Memory B cell (primary cell): Measurements from ENCODE around the gene DSC2.

Experiments
- ATAC-seq: fragments of 150-1000 bp; cut with Tn5 transposase; 2 replicates; pipeline ENCODE4 v1.10.0; 2021; ENCODE audit warnings: low read depth, mild to moderate bottlenecking, moderate library complexity
- DNase-seq, 2 donors: peaks; one replicate each; pipeline ENCODE4 v3.0.0; 2022; ENCODE audit warnings: low spot score in 2 of 2
- H3K27ac Mint-ChIP-seq: one replicate; pipeline ENCODE4 v1.8.0; 2022; ENCODE audit warnings: mild to moderate bottlenecking, moderate library complexity, mixed read lengths
- H3K27me3 Mint-ChIP-seq: one replicate; pipeline ENCODE4 v1.8.0; 2022; ENCODE audit warnings: mixed read lengths
- H3K36me3 Mint-ChIP-seq: one replicate; pipeline ENCODE4 v1.8.0; 2022; ENCODE audit warnings: mild to moderate bottlenecking, mixed read lengths
- H3K4me1 Mint-ChIP-seq: one replicate; pipeline ENCODE4 v1.8.0; 2022; ENCODE audit warnings: mixed read lengths
- H3K4me3 Mint-ChIP-seq: one replicate; pipeline ENCODE4 v1.8.0; 2022; ENCODE audit warnings: mild to moderate bottlenecking, moderate library complexity, mixed read lengths
- H3K9me3 Mint-ChIP-seq: one replicate; pipeline ENCODE4 v1.8.0; 2022; ENCODE audit warnings: mixed read lengths

The DSC2 gene

GRCh38 chr18:31104444-31104843 is 2.2 kb upstream of the DSC2 start:
- no peaks in the 10 kb centered on the region for H3K36me3 Mint-ChIP-seq
- H3K4me1 Mint-ChIP-seq: no peaks in the 10 kb centered on the region
- no peak overlapping the region for H3K27ac Mint-ChIP-seq
- peaks cover 4% of the 10 kb centered on the region for H3K9me3 Mint-ChIP-seq
- no peak for ATAC-seq
- no peak for DNase-seq
- H3K4me3 Mint-ChIP-seq: no peak overlapping the region
- H3K27me3 Mint-ChIP-seq: peaks cover 3% of the 10 kb centered on the region

DNA sequence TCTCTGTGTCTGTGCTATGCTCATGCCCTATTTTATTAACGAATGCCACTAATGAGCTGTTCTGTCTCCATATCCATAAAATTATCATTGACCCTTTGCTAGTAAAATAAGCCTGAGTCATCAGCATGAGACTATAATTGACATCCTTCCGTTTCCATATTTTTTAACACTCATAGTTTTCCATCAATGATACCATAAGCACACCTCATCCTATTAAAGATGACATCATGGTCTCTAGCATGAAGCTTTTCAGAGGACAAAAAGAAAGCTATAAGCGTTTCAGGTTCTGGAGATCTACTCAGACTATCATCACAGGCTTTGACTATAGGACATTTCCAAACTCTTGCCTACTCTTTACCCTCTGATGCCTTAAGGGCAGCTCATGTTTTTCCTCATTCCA is 1.2 kb upstream of the DSC2 start:
- no peaks in the 10 kb centered on the region for H3K36me3 Mint-ChIP-seq
- H3K27ac Mint-ChIP-seq: no peak overlapping the region
- DNase-seq: no peak
- H3K4me1 Mint-ChIP-seq: no peaks in the 10 kb centered on the region
- ATAC-seq: no peak
- peaks cover 8% of the 10 kb centered on the region for H3K9me3 Mint-ChIP-seq
- no peak overlapping the region for H3K4me3 Mint-ChIP-seq
- peaks cover 5% of the 10 kb centered on the region for H3K27me3 Mint-ChIP-seq

DNA sequence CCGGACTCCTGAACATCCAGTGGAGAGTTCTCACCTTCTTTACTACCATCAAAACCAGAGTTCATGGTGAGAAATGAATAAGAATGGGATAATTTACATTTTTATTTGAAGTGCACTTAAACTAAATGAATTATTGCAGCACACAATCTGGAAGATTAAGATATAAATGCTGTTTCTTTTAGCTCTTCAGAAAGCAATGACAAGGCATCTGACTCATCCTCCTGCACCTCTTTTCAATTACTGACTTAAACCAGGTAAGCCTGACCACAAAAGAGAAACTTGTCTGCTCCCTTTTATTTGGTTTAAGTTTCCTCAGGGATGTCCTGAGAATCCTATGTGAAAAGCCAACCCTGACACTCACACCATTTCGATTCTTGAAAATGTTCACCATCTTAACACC is 720 bp upstream of the DSC2 start:
- no peak for DNase-seq
- Mint-ChIP-seq H3K27ac (no peak overlapping the region), H3K9me3 (peaks cover 8% of the 10 kb centered on the region), H3K4me1 (no peaks in the 10 kb centered on the region), H3K27me3 (peaks cover 5% of the 10 kb centered on the region), H3K36me3 (no peaks in the 10 kb centered on the region), H3K4me3 (no peak overlapping the region)
- no peak for ATAC-seq

- H3K4me3 Mint-ChIP-seq: no peak overlapping the region
- H3K9me3 Mint-ChIP-seq: peaks cover 10% of the 10 kb centered on the region
- ATAC-seq (no peak), DNase-seq (no peak)
- peaks cover 5% of the 10 kb centered on the region for H3K27me3 Mint-ChIP-seq
- H3K4me1 Mint-ChIP-seq: no peaks in the 10 kb centered on the region
- H3K36me3 Mint-ChIP-seq: no peaks in the 10 kb centered on the region
- no peak overlapping the region for H3K27ac Mint-ChIP-seq
Measured at GRCh38 chr18:31101183-31102024, 817 bp downstream of the DSC2 start.

- H3K4me3 Mint-ChIP-seq: no peak overlapping the region
- ATAC-seq (no peak), DNase-seq (no peak)
- no peak overlapping the region for H3K27ac Mint-ChIP-seq
- H3K9me3 Mint-ChIP-seq: peaks cover 11% of the 10 kb centered on the region
- H3K27me3 Mint-ChIP-seq: peaks cover 5% of the 10 kb centered on the region
- no peaks in the 10 kb centered on the region for H3K4me1 Mint-ChIP-seq
- no peaks in the 10 kb centered on the region for H3K36me3 Mint-ChIP-seq
Measured at GRCh38 chr18:31100436-31101182, 1.6 kb downstream of the DSC2 start.

GRCh38 chr18:31099450-31100230 is 2.6 kb downstream of the DSC2 start:
- ATAC-seq (no peak), DNase-seq (no peak)

DNA sequence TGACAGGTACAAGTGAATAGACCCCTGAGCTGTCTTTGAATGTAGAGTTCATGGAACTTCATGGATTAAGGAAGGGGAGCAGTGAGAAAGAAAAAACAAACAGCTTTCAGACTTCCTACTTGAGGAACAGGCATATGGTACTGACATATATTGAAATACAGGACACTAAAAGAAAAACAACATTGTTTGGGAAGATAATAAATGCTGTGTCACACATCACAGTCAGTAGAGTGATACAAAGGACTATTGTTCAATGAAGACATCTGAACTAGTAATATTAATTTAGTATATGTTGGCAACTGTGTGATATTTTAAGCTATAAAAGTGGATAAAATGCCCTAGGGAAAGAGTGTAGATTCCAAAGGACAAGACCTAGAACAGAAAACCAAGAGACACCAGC is 3.3 kb downstream of the DSC2 start:
- no peaks in the 10 kb centered on the region for H3K4me1 Mint-ChIP-seq
- no peaks in the 10 kb centered on the region for H3K36me3 Mint-ChIP-seq
- H3K4me3 Mint-ChIP-seq: no peak overlapping the region
- H3K9me3 Mint-ChIP-seq: peaks cover 16% of the 10 kb centered on the region
- DNase-seq (no peak), ATAC-seq (no peak)
- H3K27me3 Mint-ChIP-seq: peaks cover 5% of the 10 kb centered on the region
- no peak overlapping the region for H3K27ac Mint-ChIP-seq

More at GRCh38 chr18:31099450-31100230, 2.6 kb downstream of the DSC2 start:
- no peaks in the 10 kb centered on the region for H3K36me3 Mint-ChIP-seq
- H3K9me3 Mint-ChIP-seq: peaks cover 16% of the 10 kb centered on the region
- H3K27ac Mint-ChIP-seq: no peak overlapping the region
- peaks cover 5% of the 10 kb centered on the region for H3K27me3 Mint-ChIP-seq
- H3K4me1 Mint-ChIP-seq: no peaks in the 10 kb centered on the region
- H3K4me3 Mint-ChIP-seq: no peak overlapping the region

DNA sequence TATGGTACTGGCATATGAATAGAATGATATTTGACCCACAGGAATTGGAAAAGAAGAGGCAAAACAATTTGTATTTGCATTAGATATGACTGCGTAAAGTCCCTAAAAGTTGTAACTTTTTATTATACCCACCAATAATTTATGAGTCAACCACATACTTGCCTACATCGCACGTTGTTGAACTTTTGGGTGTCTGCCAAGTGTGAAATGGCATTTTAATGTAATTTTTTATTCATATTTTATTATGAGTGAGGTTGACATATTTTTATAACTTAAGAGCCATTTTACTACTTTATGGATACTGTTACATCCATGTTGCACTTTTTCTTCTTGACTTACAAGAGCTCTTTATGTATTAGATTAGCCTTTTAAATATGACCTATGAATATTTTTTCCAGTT is 4.6 kb downstream of the DSC2 start:
- Mint-ChIP-seq H3K4me3 (no peak overlapping the region), H3K4me1 (no peaks in the 10 kb centered on the region), H3K27ac (no peak overlapping the region), H3K27me3 (peaks cover 5% of the 10 kb centered on the region), H3K36me3 (no peaks in the 10 kb centered on the region), H3K9me3 (peaks cover 16% of the 10 kb centered on the region)
- DNase-seq (no peak), ATAC-seq (no peak)

GRCh38 chr18:31093880-31094279 is 8.3 kb downstream of the DSC2 start:
- Mint-ChIP-seq H3K36me3 (no peaks in the 10 kb centered on the region), H3K4me3 (no peak overlapping the region)
- no peak for ATAC-seq

DNA sequence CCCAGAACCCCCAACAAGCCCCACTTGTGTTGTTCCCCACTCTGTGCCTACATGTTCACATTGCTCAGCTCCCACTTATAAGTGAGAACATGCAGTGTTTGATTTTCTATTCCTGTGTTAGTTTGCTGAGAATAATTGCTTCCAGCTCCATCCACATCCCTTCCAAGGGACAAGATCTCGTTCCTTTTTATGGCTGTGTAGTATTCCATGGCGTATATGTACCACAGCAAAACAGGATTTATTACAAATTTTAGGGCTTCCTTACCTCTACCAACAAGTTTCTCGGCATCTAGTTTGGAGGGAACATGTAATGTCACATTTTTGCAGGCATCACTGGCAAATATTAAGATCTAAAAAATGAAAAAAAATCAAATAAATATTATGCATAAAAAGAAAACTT is 8.9 kb downstream of the DSC2 start:
- no peaks in the 10 kb centered on the region for H3K36me3 Mint-ChIP-seq
- no peak for ATAC-seq
- H3K9me3 Mint-ChIP-seq: peaks cover 12% of the 10 kb centered on the region
- no peak overlapping the region for H3K27ac Mint-ChIP-seq
- no peak for DNase-seq
- no peak overlapping the region for H3K4me3 Mint-ChIP-seq
- H3K27me3 Mint-ChIP-seq: no peaks in the 10 kb centered on the region
- no peaks in the 10 kb centered on the region for H3K4me1 Mint-ChIP-seq

More at GRCh38 chr18:31093880-31094279, 8.3 kb downstream of the DSC2 start:
- Mint-ChIP-seq H3K4me1 (no peaks in the 10 kb centered on the region), H3K27me3 (no peaks in the 10 kb centered on the region), H3K27ac (no peak overlapping the region), H3K9me3 (peaks cover 15% of the 10 kb centered on the region)
- no peak for DNase-seq

- Mint-ChIP-seq H3K27me3 (no peaks in the 10 kb centered on the region), H3K4me1 (no peaks in the 10 kb centered on the region), H3K27ac (no peak overlapping the region), H3K36me3 (no peaks in the 10 kb centered on the region), H3K9me3 (peaks cover 10% of the 10 kb centered on the region), H3K4me3 (no peak overlapping the region)
- ATAC-seq (no peak), DNase-seq (no peak)
Measured at GRCh38 chr18:31091350-31091749, 10.9 kb downstream of the DSC2 start.

DNA sequence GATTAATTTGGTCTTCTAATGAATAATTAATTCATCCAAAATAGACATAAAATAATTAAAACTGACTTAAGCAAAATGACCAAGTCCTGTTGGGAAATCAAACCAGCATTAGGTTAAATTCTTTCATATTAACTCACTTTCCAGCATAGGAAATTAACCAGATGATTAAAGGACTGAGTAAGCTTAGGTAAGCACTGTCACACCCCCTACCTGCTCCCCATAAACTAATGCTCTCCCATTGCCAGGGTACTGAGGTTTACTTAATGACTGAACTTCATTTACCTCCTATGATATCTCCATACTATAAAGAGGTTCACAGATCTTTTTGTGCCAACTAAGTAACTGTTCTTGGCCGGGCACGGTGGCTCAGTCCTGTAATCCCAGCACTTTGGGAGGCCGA is 13.7 kb downstream of the DSC2 start:
- Mint-ChIP-seq H3K27me3 (no peaks in the 10 kb centered on the region), H3K4me1 (no peaks in the 10 kb centered on the region), H3K27ac (no peak overlapping the region), H3K9me3 (peaks cover 2% of the 10 kb centered on the region), H3K4me3 (no peak overlapping the region), H3K36me3 (no peaks in the 10 kb centered on the region)
- ATAC-seq (no peak), DNase-seq (no peak)

GRCh38 chr18:31079973-31080372 is 22.2 kb downstream of the DSC2 start:
- no peak for DNase-seq
- no peak for ATAC-seq
- peaks cover 4% of the 10 kb centered on the region for H3K9me3 Mint-ChIP-seq
- H3K27me3 Mint-ChIP-seq: no peaks in the 10 kb centered on the region
- H3K4me3 Mint-ChIP-seq: no peak overlapping the region
- no peaks in the 10 kb centered on the region for H3K36me3 Mint-ChIP-seq
- no peaks in the 10 kb centered on the region for H3K4me1 Mint-ChIP-seq
- H3K27ac Mint-ChIP-seq: no peak overlapping the region

- Mint-ChIP-seq H3K9me3 (peaks cover 10% of the 10 kb centered on the region), H3K4me3 (no peak overlapping the region), H3K4me1 (no peaks in the 10 kb centered on the region), H3K27ac (no peak overlapping the region), H3K27me3 (no peaks in the 10 kb centered on the region), H3K36me3 (no peaks in the 10 kb centered on the region)
- DNase-seq: no peak
- ATAC-seq: no peak
Measured at GRCh38 chr18:31077878-31078277, 24.3 kb downstream of the DSC2 start.
